SKM-1 treated with dmso at 0.1 percent for 144 hours (cell line): ENCODE measurements around the gene PHF21B.
"Not testable (repeated sequence)": the region's sequence is repeated elsewhere in the genome, so short reads cannot be mapped to it uniquely, and the experiment has no call there.

Source experiments
- DNase-seq: peaks from one replicate; lab custom pipeline; 2025; ENCODE audit not compliant: unreplicated experiment; lab: John Stamatoyannopoulos, UW

Gene PHF21B

DNA sequence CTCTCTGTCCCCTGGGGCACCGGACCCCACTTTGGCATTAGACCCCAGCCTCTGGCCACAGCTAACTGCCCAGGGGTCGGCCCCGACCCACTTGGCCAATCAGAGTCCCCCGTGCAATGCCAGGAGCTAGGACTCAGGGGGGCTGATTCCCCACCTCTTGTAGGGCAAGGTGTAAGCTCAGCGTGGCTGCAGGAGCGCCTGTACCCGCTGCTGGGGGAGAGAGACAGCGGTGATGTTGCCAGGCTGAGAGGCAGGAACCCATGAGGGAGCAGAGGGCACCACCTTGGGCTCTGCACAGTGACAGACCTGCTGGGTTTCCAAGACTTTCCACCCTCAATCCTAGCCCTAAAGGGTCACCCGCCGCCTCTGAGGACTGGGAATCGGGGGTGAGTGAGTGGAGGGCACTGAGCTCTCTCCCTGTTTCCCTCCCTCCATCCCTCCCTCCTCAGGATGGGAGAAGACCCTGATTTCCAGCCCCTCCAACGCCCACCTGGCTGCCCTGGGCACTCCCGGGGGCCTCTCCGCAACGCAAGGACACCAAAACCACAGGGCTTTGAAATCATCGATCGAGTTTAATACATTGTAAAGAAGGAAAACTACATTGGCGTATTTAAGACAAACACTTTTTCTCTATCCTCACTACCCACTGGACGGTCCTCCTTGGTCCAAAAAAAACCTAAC is 129.1 kb downstream of the PHF21B start:
- no peak for DNase-seq

DNA sequence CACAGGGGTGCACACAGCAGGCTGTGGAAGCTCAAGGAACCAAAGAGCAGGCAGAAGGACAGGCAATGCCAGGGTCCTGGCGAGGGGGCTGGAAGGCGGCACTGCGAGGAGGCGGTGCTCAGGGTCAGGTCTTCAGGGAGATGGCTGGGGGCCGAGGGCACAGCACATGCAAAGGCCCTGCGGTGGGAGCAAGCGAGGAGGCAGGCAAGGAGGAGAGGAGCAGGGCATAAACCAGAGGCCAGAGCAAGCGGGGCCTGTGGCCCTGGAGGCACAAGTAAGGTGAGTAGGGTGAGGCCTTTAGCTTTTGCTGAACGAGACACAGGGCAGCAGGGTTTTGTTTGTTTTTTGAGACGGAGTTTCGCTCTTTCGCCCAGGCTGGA is 130.5 kb downstream of the PHF21B start:
- DNase-seq = no peak

DNA sequence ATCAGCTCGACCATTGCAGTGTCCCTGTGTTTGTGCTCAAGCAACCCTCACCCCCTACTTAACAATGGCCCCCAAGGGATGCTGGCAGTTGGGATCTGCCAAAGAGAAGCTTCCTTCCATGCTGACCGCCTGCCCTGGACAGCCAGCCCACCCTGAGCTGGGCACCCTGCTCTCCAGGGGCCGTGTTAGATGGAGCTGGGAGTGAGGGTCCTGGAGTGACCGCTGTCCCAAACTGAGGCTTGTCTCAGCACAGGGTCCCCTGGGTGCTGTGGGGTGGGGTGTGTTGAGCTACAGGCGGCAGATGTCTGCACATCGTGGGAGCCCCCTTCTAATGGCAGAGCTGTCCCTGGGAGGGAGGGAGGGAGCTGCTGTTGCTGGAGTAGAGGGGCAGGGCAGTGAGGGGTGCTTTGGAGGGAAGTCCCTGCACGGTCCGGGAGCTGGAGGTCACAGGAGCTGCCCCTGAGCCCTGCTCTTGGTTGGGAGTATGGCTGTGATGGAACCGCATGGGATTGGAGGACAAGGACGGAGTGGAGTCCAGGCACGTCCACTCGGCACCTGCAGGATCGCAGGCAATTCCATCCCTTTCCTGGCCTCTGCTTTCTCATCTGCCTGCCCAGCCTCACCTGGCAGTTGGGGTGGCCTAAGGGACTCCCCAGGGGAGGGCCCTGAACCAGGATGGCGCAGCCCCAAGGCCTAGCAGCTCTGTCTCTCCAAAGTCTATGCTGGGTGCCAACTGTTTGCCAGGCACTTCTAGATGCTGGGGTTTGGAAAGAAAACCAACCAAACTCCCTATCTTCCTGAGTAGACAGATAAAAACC is 131.1 kb downstream of the PHF21B start:
- no peak for DNase-seq

DNA sequence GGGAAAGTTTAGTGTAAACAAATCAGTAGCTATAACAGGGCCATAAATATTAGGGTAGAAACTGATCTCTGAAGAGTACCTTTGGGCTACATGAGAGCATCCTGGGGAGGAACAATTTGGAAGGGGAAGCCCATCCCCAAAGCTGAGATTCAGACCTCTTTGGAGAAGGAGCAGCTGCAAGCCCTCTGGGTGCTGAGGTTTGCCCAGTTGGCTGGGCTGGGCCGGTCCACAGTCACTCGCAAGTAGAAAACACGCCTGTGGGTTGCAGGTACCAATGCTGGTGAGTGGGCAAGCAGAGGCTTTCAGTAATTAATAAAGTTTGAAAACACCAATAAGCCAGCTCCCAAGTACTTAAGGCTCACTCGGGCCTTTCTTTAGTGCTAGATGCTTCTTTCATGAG is 132.9 kb downstream of the PHF21B start:
- no peak for DNase-seq

DNA sequence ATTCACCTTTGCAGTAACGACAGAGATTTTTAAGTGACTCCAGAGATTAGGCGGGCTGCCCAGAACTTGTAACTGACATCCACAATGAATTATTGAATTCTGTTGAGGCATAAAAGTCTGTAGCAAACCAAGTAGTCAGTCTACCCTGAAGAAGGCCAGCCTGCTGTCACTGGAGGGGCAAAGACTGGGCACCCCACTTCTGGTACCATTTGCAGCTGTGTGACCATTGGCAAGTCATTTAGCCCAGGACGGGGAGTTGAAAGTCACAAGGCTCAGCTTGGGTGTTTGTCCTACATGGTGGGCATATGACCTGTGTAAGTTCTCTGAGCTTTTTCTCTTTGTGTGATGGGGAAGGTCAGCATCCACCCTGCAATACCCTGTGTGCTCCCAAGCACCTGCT is 138.0 kb downstream of the PHF21B start:
- DNase-seq = no peak

DNA sequence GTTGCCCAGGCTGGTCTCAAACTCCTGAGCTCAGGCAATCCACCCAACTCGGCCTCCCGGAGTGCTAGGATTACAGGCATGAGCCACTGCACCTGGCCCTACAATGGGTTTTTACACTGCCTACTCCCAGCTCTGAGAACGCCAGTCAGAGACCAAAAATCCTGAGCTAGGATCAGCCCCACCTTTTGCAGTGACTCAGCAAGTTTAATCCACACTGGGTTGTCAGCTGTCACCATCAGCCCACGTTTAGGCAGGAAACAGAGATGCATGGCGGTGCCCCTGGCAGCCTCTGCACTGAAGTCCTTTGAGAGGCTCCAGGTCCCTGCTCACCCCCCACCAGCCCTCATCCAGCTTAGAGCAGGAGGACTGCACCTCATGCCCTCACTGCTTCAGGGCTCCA is 139.8 kb downstream of the PHF21B start:
- no peak for DNase-seq

DNA sequence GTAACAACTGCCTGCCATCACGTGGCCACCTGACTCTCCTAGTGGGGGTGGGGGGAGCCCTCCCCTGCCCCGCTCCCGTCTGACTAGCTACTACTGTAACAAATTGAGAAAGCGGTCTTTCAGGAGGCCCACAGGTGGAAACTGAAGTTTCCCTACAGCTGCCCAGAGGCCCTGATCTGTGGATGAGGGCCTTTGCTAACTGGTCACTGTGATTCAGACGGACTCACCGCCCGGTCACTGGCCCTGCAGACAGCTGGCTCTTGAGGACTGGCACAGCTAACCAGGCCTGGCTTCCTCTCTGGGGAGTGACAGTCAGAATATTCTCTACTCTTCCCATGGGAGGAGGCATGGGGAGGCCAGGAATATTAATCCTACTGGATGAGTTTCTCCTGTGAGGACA is 140.6 kb downstream of the PHF21B start:
- no peak for DNase-seq

DNA sequence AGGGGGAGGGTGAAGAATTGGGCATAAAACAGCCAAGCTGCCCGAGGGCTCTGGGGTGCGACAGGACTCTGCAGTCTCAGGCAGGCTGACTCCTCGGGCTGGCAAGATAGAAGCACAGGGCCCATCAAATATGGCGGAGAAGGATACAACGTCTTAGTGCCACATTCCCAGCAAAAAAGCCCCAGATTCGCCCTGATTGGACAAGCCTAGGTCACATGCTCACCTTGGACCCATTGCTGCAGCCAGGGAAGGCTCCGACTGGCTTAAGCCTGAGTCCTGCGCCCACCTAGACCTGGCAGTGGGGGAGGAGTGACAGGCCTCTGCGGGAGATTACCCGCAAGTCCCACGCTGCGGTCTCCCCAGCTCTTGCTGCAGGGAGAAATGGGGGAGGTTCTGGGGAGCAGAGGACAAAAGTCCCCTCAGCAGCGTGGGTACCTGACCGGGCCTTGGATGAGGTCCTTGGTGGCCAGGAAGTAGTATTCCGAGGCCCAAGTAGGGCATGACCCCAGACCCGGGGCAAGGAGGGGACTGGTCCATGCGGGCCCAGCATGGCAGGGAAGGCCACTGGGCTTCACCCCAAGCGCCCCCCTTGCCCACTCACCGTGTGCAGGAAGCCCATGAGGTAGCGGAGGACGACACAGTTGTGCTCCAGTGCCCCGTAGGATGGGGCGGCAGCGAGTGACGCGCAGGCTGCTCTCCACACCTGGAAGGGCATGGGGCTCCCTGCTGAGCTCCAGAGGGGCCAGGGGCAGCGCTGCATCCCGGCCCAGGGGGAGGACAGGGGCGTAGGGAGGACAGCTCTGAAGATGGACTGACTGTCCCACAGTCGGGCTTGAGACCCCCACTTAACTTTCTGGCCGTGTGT is 144.4 kb downstream of the PHF21B start:
- no peak for DNase-seq

DNA sequence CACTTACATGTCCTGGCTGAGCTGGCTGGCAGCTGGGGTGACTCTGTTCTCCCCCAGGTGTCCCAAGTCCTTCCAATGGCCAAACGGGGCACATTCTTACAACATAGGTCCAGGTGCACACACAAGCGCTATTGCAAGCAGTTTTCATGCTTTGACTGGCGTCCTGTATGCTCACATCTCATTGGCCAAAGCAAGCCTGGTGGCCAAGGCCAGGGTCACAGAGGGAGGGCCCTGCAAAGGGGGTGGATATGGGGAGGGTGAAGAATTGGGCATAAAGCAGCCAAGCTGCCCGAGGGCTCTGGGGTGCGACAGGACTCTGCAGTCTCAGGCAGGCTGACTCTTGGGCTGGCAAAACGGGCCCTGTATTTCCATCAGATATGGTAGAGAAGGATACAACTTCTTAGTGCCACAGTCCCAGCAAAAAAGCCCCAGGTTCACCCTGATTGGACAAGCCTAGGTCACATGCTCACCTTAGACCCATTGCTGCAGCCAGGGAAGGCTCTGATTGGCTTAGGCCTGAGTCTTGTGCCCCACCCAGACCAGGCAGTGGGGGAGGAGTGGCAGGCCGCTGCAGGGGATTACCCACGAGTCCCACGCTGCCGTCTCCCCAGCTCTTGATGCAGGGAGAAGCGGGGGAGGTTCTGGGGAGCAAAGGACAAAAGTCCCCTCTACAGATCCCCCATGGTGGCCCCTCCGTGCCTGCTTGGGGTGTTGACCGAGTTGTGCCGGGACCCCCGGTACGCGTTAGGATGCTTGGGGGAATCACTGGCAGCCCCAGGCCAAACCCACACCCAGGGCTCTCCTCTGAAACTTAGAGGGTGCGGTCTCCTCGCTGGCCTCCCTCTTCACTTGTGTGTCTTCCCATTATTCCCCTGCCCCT is 146.6 kb downstream of the PHF21B start:
- no peak for DNase-seq

DNA sequence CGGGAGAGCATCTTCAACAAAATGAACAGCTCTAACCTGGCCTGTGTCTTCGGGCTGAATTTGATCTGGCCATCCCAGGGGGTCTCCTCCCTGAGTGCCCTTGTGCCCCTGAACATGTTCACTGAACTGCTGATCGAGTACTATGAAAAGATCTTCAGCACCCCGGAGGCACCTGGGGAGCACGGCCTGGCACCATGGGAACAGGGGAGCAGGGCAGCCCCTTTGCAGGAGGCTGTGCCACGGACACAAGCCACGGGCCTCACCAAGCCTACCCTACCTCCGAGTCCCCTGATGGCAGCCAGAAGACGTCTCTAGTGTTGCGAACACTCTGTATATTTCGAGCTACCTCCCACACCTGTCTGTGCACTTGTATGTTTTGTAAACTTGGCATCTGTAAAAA is 147.5 kb downstream of the PHF21B start:
- DNase-seq = no peak

DNA sequence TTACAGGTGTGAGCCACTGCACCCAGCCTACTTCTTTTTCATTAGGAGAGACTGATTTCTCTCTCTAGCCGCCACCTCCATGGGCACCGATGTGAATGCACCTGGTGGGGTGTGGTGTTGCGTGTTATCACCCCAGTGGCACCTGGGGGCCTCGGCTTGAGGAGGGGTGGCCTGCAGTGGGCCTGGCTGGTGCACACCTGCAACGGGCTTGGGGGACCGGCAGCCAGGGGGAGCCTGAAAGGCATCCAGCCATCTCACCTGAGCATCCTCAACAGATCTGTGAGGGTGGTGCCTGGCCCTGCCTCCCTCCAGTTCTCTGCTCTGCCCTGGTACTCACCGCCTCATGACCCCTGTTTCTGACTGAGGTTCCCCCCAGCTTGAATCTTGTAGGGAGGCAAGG is 148.6 kb downstream of the PHF21B start:
- no peak for DNase-seq

DNA sequence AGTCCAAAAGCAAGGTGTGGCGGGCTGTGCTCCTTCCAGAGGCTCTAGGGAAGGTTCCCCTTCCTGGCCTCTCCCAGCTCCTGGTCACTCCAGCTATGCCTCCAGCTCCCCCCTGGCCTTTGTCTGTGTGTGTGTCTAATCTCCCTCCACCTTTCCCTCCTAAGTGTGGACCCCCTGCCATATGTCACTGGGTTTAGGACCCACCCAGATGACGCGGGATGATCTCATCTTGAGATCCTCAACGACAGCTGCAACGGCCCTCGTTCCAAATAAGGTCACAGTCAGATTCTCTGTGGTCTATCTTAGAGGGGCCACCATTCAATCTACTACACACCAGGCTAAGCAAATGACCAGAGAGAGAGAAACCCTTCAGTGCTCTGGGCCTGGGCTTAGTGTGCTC is 149.5 kb downstream of the PHF21B start:
- no peak for DNase-seq

DNA sequence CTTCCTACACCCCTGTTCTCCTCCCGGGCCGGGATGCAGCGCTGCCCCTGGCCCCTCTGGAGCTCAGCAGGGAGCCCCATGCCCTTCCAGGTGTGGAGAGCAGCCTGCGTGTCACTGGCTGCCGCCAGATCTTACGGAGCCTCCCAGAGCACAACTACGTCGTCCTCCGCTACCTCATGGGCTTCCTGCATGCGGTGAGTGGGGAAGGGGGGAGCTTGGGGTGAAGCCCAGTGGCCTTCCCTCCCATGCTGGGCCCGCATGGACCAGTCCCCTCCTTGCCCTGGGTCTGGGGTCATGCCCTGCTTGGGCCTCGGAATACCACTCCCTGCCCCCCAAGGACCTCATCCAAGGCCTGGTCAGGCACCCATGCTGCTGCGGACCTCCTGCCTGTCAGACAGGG is 150.2 kb downstream of the PHF21B start:
- no peak for DNase-seq

DNA sequence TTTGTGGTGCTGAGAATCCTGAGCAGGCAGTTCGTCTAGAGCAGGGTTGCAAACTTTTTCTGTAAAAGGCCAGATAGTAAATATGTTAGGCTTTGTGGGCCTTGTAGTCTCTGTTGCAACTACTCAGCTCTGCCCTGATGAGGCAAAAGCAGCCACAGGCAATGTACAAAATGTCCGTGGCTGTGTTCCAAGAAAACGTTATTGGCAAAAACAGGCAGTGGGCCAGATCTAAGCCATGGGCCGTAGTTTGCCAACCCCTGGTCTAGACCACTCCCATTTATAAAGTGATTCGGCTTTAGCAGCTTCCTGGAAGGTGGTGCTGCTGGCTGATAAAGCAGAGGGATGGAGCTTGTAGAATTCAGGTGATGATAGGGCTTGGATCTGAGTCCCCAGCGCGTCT is 151.0 kb downstream of the PHF21B start:
- not testable (repeated sequence) for DNase-seq

DNA sequence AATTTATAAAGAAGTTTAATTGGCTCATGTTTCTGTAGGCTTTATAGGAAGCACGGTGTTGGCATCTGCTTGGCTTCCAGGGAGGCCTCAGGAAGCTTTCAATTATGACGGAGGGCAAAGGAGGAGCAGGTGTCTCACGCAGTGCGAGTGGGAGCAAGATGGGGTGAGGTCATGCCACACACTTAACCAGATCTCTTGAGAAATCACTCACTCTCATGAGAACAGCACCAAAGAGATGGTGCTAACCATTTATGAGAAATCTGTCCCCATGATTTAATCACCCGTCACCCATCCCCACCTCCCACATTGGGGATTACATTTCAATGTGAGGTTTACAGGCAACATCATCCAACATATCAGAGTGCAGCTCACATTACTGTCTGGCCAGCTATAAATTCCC is 153.9 kb downstream of the PHF21B start:
- no peak for DNase-seq

DNA sequence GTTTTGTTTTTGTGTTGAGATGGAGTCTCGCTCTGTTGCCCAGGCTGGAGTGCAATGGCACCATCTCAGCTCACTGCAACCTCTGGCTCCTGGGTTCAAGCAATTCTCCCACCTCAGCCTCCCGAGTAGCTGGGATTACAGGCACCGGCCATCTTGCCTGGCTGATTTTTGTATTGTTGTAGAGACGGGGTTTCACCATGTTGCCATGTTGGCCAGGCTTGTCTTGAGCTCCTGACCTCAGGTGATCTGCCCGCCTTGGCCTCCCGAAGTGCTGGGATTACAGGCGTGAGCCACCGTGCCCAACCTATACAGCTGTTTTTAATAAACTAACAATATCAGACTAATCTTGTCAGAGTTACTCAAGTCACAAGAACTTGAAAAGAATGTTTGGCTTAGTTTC is 155.2 kb downstream of the PHF21B start:
- not testable (repeated sequence) for DNase-seq

DNA sequence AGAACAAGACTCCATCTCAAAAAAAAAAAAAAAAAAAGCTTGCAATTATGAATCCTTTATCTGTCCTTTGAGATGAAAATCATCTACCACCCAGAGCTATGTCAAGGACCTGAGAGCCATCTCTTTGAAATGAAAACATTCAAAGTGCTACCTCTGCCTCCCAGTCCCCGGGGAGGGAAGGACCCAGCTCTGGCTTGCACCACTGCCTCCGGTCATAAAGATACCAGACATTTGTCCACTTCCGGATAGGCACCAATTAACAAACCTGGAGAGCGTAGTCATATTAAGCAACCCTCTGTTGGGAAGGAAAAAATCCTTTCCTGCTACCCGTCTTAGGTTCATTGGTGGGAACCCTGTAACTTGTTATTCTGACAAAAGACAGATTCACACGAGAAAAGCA is 158.9 kb downstream of the PHF21B start:
- DNase-seq = no peak

DNA sequence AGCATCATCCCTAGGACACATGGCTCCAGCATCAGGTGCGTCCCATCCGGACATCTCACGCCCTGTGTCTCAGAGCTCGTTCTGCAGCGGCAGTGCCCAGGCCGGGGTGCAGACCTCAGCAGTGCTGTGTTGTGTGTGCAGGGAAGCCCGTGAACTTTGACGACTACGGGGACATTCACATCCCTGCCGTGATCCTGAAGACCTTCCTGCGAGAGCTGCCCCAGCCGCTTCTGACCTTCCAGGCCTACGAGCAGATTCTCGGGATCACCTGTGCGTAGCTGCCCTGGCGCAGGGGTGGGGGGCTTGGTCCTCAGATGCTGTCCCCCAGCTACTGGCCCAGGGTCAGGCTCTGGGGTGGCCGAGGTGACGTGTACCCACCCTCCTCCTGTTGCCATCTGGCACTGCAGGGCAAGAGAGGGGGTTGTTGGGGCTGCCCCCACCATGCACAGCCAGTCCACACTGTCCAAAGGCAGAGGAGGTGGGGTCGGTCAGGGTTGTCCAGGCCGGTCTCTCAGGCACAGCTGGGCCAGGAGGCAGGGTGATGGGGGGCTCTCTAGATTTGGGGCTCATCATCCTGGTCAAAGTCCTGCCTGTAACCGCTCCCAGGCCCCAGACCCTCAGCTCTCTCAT is 160.9 kb downstream of the PHF21B start:
- DNase-seq = no peak

DNA sequence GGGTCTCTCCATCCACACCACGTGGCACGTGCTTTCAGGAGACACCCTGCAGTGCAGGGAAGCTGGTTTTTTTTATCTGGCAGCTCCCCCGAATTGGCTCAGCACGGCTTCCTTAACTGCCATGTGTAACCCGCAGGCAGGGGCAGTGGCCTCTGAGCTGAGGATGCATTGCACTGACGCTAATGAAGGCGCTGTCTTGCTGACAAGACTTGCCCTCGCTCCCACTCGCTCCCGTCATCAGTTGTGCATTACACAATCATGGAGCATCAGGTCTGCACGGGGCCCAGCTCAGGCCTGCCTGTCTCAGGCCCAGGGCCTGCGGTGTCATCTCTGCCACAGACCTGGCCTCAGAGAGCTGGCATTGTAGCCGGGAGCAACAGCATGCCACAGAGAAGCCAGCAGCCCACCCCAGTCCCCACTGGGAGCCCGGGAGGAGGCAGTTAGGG is 161.5 kb downstream of the PHF21B start:
- no peak for DNase-seq

DNA sequence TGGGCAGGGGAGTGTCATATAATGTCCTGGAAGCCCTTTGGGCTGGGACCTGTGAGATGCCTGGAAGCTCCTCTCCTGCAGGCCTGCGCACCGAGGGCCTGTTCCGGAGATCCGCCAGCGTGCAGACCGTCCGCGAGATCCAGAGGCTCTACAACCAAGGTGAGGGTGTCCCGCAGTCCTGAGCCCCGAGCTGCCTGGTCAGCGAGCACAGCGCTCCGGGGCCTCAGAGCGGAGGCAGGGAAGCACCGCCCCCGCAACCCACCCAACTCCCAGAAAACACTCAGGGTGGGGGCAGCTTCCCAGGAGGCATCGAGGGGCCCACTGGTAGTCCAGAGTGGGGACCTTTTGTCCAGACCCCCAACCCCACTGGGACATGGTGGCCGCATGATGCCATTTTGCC is 161.9 kb downstream of the PHF21B start:
- no peak for DNase-seq
